Lower lobe of right lung (tissue), 2 donors: ENCODE data around the gene ZNF182. TPM values are rescaled to one million over a fixed set of nuclear protein-coding genes. Genes with fewer than 3 reads are reported as not detected.
"Not testable (repeated sequence)": the region's sequence is repeated elsewhere in the genome, so short reads cannot be mapped to it uniquely, and the experiment has no call there.

Experiments used
- ATAC-seq, 2 donors: fragments of 200-7000 bp; cut with Tn5 transposase; one replicate each; pipeline ENCODE4 v1.9.1; 2020 to 2022; ENCODE audit warnings: mild to moderate bottlenecking in 2 of 2, moderate library complexity in 2 of 2
- DNase-seq: peaks from one replicate; pipeline ENCODE4 v3.0.0-alpha.2; 2020
- H3K27ac ChIP-seq: fragments of 200-600 bp; one replicate; pipeline ENCODE4 v1.8.0; 2022
- H3K27me3 ChIP-seq: fragments of 200-600 bp; one replicate; pipeline ENCODE4 v1.8.0; 2022; ENCODE audit warnings: low read depth
- H3K36me3 ChIP-seq: fragments of 200-600 bp; one replicate; pipeline ENCODE4 v1.8.0; 2022; ENCODE audit warnings: mild to moderate bottlenecking
- H3K4me1 ChIP-seq: fragments of 200-600 bp; one replicate; pipeline ENCODE4 v1.8.0; 2022
- H3K4me3 ChIP-seq: fragments of 200-600 bp; one replicate; pipeline ENCODE4 v1.8.0; 2022; ENCODE audit warnings: mild to moderate bottlenecking
- H3K9me3 ChIP-seq: fragments of 200-600 bp; one replicate; pipeline ENCODE4 v1.8.0; 2022
- intact Hi-C: fragments of 100-400 bp; cut with DNase I; formaldehyde crosslinking; loops from one replicate; pipeline ENCODE4 v1.11.0; 2022
- total RNA-seq: library from RNA; stranded (reverse); fragmentation: NEBNext Ultra II Directional; extraction: Animal tissue kit (Norgen Biotek cat#: 25700); gene quantifications from one replicate; pipeline ENCODE4 v1.2.1, GENCODE V29; 2021
- TF ChIP-seq, protein P1 (sequence below): fragments of 200-600 bp; IDR thresholded peaks from one replicate; pipeline ENCODE4 v1.8.0; 2022; ENCODE audit warnings: antibody characterized with exemption, mild to moderate bottlenecking
- donor health status: DM: no; HTN: yes; CAD: no; lungs with severe emphysema.

Gene ZNF182
- total RNA-seq, 1 donor from 2014 or later: 6.5 TPM

DNA sequence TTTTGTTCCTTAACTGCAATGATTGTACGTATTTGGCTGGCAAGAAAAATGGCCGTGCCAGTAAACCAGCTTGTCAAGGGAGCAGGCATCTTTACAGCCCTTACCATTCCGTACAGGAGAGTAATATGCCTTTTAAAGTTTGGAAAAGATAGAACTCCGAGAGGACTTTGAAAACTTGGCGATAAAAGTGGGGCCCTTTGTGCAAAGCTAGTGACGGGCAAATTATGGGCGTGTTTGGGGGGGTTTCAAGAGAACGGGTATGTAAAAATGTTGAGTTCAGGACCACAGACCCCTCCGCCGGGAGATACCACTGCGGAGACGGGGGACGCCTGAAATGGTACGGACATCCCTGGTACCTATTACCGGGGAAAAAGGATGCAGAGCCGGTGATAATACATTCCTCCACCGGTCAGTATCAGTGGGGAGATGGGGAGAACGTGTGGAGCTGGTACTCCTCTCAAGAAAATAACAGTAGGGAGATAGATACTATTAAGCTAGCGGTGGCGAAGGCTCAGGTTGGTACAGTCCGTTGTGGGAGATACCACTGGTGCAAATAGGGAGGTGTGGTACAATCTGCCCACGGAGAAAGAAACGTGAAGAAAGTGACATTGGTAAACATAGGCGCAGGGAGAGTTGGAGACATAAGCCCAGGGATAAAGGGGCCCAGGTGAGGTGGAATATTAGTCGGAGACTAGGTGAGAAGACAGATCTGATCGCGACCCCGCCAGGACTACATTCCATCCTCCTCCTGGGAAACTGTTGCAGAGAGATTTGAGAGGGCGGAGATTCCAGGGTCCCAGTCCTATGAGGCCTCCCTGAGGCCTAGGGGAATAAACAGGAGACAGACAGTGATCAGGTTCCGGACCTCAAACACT lies 17.5 kb upstream of the ZNF182 start:
- Histone ChIP-seq H3K4me3 (peak overlapping the region; percentile 57), H3K36me3 (no peaks in the 10 kb centered on the region), H3K9me3 (no peaks in the 10 kb centered on the region), H3K4me1 (no peaks in the 10 kb centered on the region), H3K27ac (peak overlapping the region; percentile 90), H3K27me3 (no peaks in the 10 kb centered on the region)
- intact Hi-C loops: loop anchor here (10.0 kb wide), 1 partner anchor 166 kb away; no protein-coding TSS in a partner anchor
- peak; percentile 87 to 91 for ATAC-seq
- TF ChIP-seq, protein P1, sequence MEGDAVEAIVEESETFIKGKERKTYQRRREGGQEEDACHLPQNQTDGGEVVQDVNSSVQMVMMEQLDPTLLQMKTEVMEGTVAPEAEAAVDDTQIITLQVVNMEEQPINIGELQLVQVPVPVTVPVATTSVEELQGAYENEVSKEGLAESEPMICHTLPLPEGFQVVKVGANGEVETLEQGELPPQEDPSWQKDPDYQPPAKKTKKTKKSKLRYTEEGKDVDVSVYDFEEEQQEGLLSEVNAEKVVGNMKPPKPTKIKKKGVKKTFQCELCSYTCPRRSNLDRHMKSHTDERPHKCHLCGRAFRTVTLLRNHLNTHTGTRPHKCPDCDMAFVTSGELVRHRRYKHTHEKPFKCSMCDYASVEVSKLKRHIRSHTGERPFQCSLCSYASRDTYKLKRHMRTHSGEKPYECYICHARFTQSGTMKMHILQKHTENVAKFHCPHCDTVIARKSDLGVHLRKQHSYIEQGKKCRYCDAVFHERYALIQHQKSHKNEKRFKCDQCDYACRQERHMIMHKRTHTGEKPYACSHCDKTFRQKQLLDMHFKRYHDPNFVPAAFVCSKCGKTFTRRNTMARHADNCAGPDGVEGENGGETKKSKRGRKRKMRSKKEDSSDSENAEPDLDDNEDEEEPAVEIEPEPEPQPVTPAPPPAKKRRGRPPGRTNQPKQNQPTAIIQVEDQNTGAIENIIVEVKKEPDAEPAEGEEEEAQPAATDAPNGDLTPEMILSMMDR: no peak
- peak; percentile 78 for DNase-seq

DNA sequence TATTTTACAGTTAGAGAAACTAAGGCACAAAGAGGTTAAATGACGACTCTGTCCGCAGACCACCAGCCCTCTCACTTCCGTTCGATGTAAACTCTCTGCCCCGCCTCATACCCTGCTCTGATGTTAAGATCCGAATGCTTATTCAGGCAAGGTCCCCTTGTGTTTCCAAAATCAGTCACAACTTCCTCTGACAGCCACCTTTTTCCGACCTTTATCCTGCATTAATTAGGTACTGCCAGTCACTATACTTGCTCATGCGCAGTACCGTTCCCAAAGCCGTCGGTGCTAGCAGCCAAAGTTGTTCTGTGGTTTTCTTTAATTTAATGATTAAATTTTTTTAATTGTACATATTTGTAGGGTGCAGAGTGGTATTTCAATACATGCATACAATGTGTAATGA lies 16.7 kb upstream of the ZNF182 start:
- not testable (repeated sequence) for H3K4me1 ChIP-seq, ATAC-seq, H3K9me3 ChIP-seq, DNase-seq, H3K27me3 ChIP-seq, H3K36me3 ChIP-seq
- Histone ChIP-seq H3K4me3 (peak overlapping the region; percentile 57), H3K27ac (peak overlapping the region; percentile 90)
- intact Hi-C loops: loop anchor here (10.0 kb wide), 1 partner anchor 166 kb away; no protein-coding TSS in a partner anchor

DNA sequence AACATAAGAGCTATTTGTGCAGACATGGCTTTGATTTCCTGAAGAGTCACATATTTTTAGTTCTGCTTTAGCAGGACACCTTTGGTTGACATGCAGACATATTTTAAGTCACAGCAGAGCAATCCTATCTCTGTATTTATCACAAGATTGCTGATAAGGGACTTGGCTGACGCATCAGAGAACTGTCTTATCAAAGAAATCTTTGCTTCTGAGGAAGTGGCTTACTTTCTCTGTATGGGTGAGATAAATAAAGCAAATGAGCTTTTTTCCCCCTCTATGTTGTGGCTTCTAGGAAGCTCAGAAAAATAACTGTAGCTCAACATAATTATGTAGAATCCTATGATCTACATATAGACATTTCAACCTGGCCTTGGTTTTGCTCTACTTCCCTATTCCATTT lies 16.1 kb upstream of the ZNF182 start:
- H3K4me1 ChIP-seq, H3K27ac ChIP-seq, DNase-seq, ATAC-seq, H3K27me3 ChIP-seq, H3K4me3 ChIP-seq, H3K36me3 ChIP-seq, H3K9me3 ChIP-seq: not testable (repeated sequence)
- intact Hi-C loops: loop anchor here (10.0 kb wide), 1 partner anchor 165 kb away; no protein-coding TSS in a partner anchor

DNA sequence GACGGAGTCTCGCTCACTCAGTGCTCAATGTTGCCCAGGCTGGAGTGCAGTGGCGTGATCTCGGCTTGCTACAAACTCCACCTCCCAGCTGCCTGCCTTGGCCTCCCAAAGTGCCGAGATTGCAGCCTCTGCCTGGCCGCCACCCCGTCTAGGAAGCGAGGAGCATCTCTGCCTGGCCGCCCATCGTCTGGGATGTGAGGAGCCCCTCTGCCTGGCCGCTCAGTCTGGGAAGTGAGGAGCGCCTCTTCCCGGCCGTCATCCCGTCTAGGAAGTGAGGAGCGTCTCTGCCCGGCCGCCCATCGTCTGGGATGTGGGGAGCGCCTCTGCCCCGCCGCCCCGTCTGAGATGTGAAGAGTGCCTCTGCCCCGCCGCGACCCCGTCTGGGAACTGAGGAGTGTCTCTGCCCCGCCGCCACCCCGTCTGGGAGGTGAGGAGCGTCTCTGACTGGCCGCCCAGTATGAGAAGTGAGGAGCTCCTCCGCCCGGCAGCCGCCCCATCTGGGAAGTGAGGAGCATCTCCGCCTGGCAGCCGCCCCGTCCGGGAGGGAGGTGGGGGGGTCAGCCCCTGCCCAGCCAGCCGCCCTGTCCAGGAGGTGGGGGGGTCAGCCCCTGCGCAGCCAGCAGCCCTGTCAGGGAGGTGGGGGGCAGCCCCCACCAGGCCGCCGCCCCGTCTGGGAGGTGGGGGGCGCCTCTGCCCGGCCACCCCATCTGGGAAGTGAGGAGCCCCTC lies 13.0 kb upstream of the ZNF182 start:
- H3K36me3 ChIP-seq, H3K27me3 ChIP-seq, DNase-seq, H3K9me3 ChIP-seq, H3K4me3 ChIP-seq, H3K27ac ChIP-seq, H3K4me1 ChIP-seq, ATAC-seq, intact Hi-C loops: not testable (repeated sequence)

DNA sequence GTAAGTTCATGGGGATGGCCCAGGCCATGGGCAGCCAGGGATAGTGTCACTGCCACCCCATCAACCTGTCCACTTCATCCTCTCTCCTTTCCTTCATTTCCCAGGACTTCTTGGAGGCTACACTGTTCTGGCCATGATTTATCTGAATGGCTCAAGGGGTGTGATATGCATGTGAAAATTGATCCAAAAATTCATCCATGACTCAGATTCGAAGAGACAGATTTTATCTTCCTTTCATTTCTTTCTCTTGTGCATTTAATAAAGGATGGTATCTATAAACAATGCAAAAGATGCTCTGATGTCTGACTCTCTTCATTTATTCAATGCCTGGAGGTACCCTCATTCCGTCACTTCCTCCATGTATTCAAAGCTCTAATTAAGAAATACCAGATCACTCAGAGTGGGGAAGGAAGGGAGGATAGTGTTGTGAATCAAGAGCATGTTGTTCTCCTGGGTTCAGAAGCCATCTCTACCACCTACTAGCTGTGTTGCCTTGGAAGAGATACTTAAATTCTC lies 5.7 kb upstream of the ZNF182 start:
- H3K4me3 ChIP-seq, ATAC-seq, H3K27me3 ChIP-seq, DNase-seq, H3K36me3 ChIP-seq, H3K4me1 ChIP-seq, H3K9me3 ChIP-seq, H3K27ac ChIP-seq, intact Hi-C loops: not testable (repeated sequence)

DNA sequence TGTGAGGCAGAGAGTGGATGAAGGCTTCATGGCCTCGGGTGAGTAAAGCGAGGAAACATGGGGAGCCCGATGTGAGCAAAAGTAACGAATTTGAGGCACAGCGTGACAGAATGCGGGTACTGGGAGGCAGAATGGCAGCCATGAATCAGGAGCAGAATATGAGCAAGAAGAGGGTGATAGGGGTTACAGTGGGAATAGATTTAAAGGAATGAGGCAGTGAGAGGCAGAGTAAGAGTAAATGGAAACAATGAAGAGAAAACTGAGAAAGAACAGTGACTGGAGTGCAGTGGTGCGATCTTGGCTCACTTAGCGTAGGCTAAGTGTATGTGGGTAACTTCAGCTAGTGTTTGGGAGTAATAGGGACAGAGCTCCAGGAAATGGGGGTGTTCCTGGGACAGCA lies 2.9 kb upstream of the ZNF182 start, which contains the start of gene SPACA5:
TSS of gene SPACA5 (plus strand) at position 301 of the 400 bp plus-strand sequence. CDS start 815 bp downstream, outside the sequence.
- H3K4me1 ChIP-seq, H3K27me3 ChIP-seq, H3K4me3 ChIP-seq, DNase-seq, ATAC-seq, H3K27ac ChIP-seq, intact Hi-C loops, H3K36me3 ChIP-seq, H3K9me3 ChIP-seq: not testable (repeated sequence)

DNA sequence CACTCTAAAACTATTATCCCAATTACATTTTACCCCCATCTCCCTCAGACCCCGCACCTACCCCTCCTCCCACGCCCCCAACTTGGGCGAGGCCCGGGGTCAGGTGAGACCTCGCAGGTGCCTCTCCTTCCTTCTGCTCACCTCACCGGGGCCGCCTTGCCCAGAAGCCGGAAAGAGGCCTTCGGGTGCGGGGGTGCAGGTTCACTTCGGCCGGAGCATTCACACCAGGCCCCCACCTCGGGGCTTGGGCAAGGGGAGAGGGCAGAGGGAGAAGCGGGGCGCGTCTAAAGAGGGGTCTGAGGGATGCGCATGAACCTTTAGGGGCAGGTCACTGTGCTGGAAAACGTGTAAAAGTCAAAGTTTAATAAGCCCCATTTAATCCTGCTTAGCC lies 427 bp downstream of the ZNF182 start:
- H3K9me3 ChIP-seq: no peaks in the 10 kb centered on the region
- no peaks in the 10 kb centered on the region for H3K36me3 ChIP-seq
- DNase-seq (no peak), ATAC-seq (peak; percentile 12 to 51)
- TF ChIP-seq, protein P1: no peak
- intact Hi-C loops: no loop called here
- H3K4me1 ChIP-seq: no peaks in the 10 kb centered on the region
- H3K4me3 ChIP-seq: peak overlapping the region; percentile 65
- no peaks in the 10 kb centered on the region for H3K27me3 ChIP-seq
- peak overlapping the region; percentile 77 for H3K27ac ChIP-seq
